ENCODE data around the gene UGT3A1.
A peak's percentile ranks its signal among the peaks of the same experiment; 100 is the strongest.
"Not testable (repeated sequence)": the region's sequence is repeated elsewhere in the genome, so short reads cannot be mapped to it uniquely, and the experiment has no call there.

Gene UGT3A1

GRCh38 chr5:35990941-35991611 lies at the start of gene UGT3A1:
UGT3A1 (minus strand) TSS chr5:35991390; CDS start chr5:35991240, 150 bp downstream.
- no peak for DNase-seq (ENCODE audit: low read depth)
- no peak within 1 kb of the TSS for H3K4me3 ChIP-seq (ENCODE audit: low read depth, low read length)
- TF ChIP-seq, protein P1, sequence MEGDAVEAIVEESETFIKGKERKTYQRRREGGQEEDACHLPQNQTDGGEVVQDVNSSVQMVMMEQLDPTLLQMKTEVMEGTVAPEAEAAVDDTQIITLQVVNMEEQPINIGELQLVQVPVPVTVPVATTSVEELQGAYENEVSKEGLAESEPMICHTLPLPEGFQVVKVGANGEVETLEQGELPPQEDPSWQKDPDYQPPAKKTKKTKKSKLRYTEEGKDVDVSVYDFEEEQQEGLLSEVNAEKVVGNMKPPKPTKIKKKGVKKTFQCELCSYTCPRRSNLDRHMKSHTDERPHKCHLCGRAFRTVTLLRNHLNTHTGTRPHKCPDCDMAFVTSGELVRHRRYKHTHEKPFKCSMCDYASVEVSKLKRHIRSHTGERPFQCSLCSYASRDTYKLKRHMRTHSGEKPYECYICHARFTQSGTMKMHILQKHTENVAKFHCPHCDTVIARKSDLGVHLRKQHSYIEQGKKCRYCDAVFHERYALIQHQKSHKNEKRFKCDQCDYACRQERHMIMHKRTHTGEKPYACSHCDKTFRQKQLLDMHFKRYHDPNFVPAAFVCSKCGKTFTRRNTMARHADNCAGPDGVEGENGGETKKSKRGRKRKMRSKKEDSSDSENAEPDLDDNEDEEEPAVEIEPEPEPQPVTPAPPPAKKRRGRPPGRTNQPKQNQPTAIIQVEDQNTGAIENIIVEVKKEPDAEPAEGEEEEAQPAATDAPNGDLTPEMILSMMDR (IDR thresholded peaks at IDR 0.05; ENCODE audit: control insufficient read depth, extremely low read depth, insufficient read depth), result no peak

- TF ChIP-seq, protein P1 (IDR thresholded peaks at IDR 0.05; ENCODE audit: control insufficient read depth, extremely low read depth, insufficient read depth), result no peak
- H3K4me3 ChIP-seq (ENCODE audit: low read depth, low read length), result no peak overlapping the region
- no peak for DNase-seq (ENCODE audit: low read depth)
Observed at GRCh38 chr5:36035696-36036095, 44.5 kb upstream of the UGT3A1 start.

DNA sequence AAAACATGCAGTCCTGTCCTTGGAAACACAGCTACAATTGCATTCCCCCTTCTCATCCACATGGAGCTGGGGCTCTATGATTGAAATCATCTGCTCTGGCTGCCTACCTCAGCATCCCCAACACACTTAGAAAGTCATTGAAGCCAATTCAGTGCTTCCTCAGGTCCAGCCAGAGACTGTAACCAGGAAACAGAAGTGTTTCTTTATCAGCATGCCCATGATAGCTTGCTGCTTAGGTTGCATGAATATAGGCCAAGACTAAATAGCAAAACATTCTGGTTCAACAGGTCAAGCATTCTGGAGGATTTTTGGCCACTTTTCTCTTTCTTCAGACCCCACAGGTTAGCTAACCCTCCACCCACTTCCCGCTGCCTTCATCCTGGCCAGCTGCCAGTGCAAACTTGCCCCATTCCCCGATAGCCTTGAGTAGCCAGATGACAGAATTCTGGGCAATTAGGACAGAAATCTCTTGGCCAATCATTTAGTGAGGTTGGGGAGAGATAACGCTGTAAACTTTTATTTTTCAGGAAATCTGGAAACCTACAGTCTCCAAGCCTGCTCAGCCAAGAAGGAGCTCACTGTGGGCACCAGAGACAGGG lies 43.4 kb upstream of the UGT3A1 start:
- not testable (repeated sequence) for H3K4me3 ChIP-seq (ENCODE audit: low read depth, low read length); DNase-seq (ENCODE audit: low read depth)

- DNase-seq (ENCODE audit: low read depth), result peak; percentile 46
- TF ChIP-seq, protein P1 (IDR thresholded peaks at IDR 0.05; ENCODE audit: control insufficient read depth, extremely low read depth, insufficient read depth), result no peak
- no peak overlapping the region for H3K4me3 ChIP-seq (ENCODE audit: low read depth, low read length)
Observed at GRCh38 chr5:36033486-36033885, 42.3 kb upstream of the UGT3A1 start.

DNA sequence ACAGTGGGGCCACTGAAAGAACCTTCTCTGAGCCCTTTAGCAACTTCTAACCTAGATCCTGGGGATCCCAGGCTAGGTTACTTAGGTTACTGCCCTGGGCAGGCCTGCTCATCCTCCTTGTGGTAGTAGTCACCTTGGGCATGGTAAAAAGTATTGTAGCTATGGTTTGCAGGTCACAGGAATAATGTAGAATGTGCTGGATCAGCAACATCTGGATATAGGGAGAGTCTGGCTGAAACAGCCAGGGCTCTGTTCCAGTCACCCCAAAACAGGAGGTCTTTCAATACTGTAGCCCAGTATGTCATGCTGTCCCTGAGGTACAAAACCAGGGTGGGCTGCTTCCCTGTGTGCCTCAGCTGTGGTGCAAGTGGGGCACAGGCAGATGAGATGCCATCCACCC lies 41.9 kb upstream of the UGT3A1 start:
- DNase-seq (ENCODE audit: low read depth), result no peak
- TF ChIP-seq, protein P1 (IDR thresholded peaks at IDR 0.05; ENCODE audit: control insufficient read depth, extremely low read depth, insufficient read depth), result no peak
- no peak overlapping the region for H3K4me3 ChIP-seq (ENCODE audit: low read depth, low read length)

GRCh38 chr5:36031223-36031622 lies 40.0 kb upstream of the UGT3A1 start:
- TF ChIP-seq, protein P1 (IDR thresholded peaks at IDR 0.05; ENCODE audit: control insufficient read depth, extremely low read depth, insufficient read depth), result no peak

DNA sequence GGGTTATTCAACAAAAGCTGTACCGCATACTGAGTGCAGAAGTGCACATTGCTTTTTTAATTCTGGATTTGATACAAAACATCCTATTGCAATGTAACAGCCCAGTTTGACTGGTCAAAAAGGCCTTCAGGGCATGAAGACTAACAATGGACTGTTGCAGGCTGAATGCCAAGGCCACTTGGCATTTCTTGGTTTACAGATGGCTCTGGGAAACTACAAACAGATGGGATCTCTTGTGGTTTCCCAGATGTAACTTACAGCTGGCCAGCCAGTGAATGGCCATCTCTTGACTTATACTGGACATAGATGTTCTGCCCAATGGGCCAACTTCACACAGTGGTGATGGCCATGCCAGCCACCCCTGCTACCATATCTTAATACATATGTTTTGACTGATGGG lies 38.7 kb upstream of the UGT3A1 start:
- TF ChIP-seq, protein P1 (IDR thresholded peaks at IDR 0.05; ENCODE audit: control insufficient read depth, extremely low read depth, insufficient read depth), result no peak
- DNase-seq (ENCODE audit: low read depth), result no peak
- no peak overlapping the region for H3K4me3 ChIP-seq (ENCODE audit: low read depth, low read length)

More at GRCh38 chr5:36031223-36031622, 40.0 kb upstream of the UGT3A1 start:
- H3K4me3 ChIP-seq (ENCODE audit: low read depth, low read length), result no peak overlapping the region
- DNase-seq (ENCODE audit: low read depth), result no peak

All from LNCaP clone FGC (cell line).